Mesendoderm (in vitro differentiated cells): ENCODE measurements around the gene LRRC56.

Experiments
- DNase-seq: peaks from one replicate; pipeline ENCODE4 v3.0.0; 2013
- H2AK5ac ChIP-seq: 2 replicates; pipeline ENCODE4 v1.6.1; 2013; ENCODE audit warnings: low read length, inconsistent platforms
- H2BK120ac ChIP-seq: 2 replicates; pipeline ENCODE4 v1.6.1; 2013; ENCODE audit warnings: low read depth, mild to moderate bottlenecking, low read length, moderate library complexity, mixed read lengths
- H2BK15ac ChIP-seq: replicated peaks from 2 replicates; pipeline ENCODE4 v1.6.1; 2013; ENCODE audit warnings: low read depth, mild to moderate bottlenecking, moderate library complexity
- H2BK5ac ChIP-seq: 2 replicates; pipeline ENCODE4 v1.6.1; 2013; ENCODE audit warnings: low read length, inconsistent platforms
- H3K18ac ChIP-seq: 2 replicates; pipeline ENCODE4 v1.6.1; 2013; ENCODE audit warnings: mild to moderate bottlenecking, low read length, mixed read lengths
- H3K23ac ChIP-seq: one replicate; pipeline ENCODE4 v1.6.1; 2013; ENCODE audit warnings: low read length
- H3K27ac ChIP-seq: 2 replicates; pipeline ENCODE4 v1.5.1; 2013; ENCODE audit warnings: low read depth, mild to moderate bottlenecking, inconsistent platforms, low read length, moderate library complexity
- H3K27me3 ChIP-seq: 2 replicates; pipeline ENCODE4 v1.6.1; 2013; ENCODE audit warnings: low read length, control low read depth, mild to moderate bottlenecking, inconsistent platforms; ENCODE audit not compliant: insufficient read depth, poor library complexity
- H3K36me3 ChIP-seq: 2 replicates; pipeline ENCODE4 v1.6.1; 2013; ENCODE audit warnings: low read length, inconsistent platforms; ENCODE audit not compliant: control insufficient read depth, insufficient read depth
- H3K4ac ChIP-seq: one replicate; pipeline ENCODE4 v1.6.1; 2013; ENCODE audit warnings: low read depth, mild to moderate bottlenecking, low read length, moderate library complexity
- H3K4me1 ChIP-seq: 2 replicates; pipeline ENCODE4 v1.6.1; 2013; ENCODE audit warnings: low read depth, low read length, inconsistent platforms; ENCODE audit not compliant: control insufficient read depth
- H3K4me2 ChIP-seq: 2 replicates; pipeline ENCODE4 v1.6.1; 2013; ENCODE audit warnings: low read length
- H3K4me3 ChIP-seq: 2 replicates; pipeline ENCODE4 v1.5.1; 2013; ENCODE audit warnings: mild to moderate bottlenecking, low read length
- H3K56ac ChIP-seq: one replicate; pipeline ENCODE4 v1.6.1; 2013; ENCODE audit warnings: low read length
- H3K79me1 ChIP-seq: 2 replicates; pipeline ENCODE4 v1.6.1; 2013; ENCODE audit warnings: low read length, inconsistent platforms
- H3K79me2 ChIP-seq: 2 replicates; pipeline ENCODE4 v1.6.1; 2013; ENCODE audit warnings: mild to moderate bottlenecking, low read length; ENCODE audit not compliant: control insufficient read depth, insufficient read depth
- H3K9ac ChIP-seq: 2 replicates; pipeline ENCODE4 v1.6.1; 2013; ENCODE audit warnings: low read length, inconsistent platforms
- H4K5ac ChIP-seq: one replicate; pipeline ENCODE4 v1.6.1; 2013; ENCODE audit warnings: low read length
- H4K8ac ChIP-seq: one replicate; pipeline ENCODE4 v1.6.1; 2013; ENCODE audit warnings: low read depth, mild to moderate bottlenecking, control low read depth, low read length, moderate library complexity
- WGBS: extraction: QIAGEN DNeasy Blood & Tissue Kit; methylation state at CpG from one replicate; pipeline ENCODE4 v1.1.7; 2013; ENCODE audit warnings: low lambda C conversion rate, missing lambda C conversion rate; ENCODE audit not compliant: insufficient coverage; ENCODE audit errors: extremely low coverage; 5-methylcytosine and 5-hydroxymethylcytosine counted together

LRRC56 gene

DNA sequence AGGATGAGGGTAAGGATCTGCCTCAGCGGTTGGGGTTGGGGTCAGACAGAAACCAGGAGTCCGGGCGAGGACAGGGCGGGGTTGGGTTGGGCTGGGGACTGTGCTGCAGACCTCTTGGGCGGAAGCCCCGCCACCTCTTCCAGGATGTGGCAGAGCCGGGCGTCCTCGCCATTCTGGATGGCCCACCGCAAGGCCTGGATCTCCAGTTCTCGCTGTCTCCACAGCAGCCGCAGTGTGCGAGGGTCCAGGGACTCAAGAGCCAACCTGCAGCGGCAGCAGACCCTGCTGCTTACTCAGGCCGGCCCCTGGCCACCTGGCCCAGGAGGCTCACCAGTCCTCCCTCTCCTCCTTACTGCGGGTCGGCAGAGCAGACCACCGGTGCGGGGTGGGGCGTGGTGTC lies 21.2 kb downstream of the LRRC56 start:
- no peaks in the 10 kb centered on the region for H3K4me1 ChIP-seq
- no peak overlapping the region for H3K27ac ChIP-seq
- no peak overlapping the region for H3K23ac ChIP-seq
- no peaks in the 10 kb centered on the region for H3K36me3 ChIP-seq
- peaks cover 2% of the 10 kb centered on the region for H3K79me1 ChIP-seq
- no CpG with 5 or more reads among the region's 20 CpGs for WGBS
- no peak overlapping the region for H3K4ac ChIP-seq
- DNase-seq = no peak
- no peak overlapping the region for H2BK15ac ChIP-seq
- H2AK5ac ChIP-seq = no peak overlapping the region
- no peak overlapping the region for H3K4me2 ChIP-seq
- no peak overlapping the region for H3K56ac ChIP-seq
- no peak overlapping the region for H3K9ac ChIP-seq
- H4K8ac ChIP-seq = no peak overlapping the region
- no peaks in the 10 kb centered on the region for H3K79me2 ChIP-seq
- H3K18ac ChIP-seq = no peak overlapping the region
- H3K4me3 ChIP-seq = no peak overlapping the region
- H2BK120ac ChIP-seq = no peak overlapping the region
- H3K27me3 ChIP-seq = peaks cover 10% of the 10 kb centered on the region
- no peak overlapping the region for H4K5ac ChIP-seq
- H2BK5ac ChIP-seq = no peak overlapping the region

DNA sequence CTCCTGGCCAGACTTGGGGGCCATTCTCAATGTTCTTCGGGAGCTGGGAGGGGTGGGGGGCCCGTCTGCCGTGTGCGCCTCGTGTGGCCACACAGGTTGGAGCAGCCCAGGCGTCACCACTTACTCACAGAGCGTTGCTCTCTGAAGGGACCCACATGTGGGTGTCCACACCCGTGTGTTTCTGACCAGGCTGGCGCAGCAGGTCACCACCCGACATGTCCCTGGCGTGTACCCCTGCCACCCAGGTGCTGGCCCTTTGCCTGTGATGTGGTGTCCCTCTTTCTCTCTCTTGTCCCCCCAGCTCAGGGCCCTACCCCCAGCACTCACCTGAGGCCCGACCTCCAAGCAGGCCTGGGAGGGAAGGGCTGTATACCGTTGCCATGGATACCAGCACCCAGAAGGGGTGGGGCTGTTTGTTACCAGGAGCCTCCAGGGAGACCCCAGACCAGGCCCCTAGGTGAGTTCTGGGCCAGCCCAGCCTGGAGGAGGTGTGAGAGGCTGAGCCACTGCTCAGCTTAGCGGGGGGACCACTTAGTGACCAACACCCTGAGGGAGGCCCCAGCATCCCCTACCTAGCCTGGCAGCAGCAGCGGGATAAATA lies 21.8 kb downstream of the LRRC56 start:
- no peak overlapping the region for H3K4ac ChIP-seq
- H3K79me2 ChIP-seq = no peaks in the 10 kb centered on the region
- no peak overlapping the region for H2BK120ac ChIP-seq
- no peak overlapping the region for H4K8ac ChIP-seq
- H3K23ac ChIP-seq = no peak overlapping the region
- no peaks in the 10 kb centered on the region for H3K36me3 ChIP-seq
- no CpG with 5 or more reads among the region's 15 CpGs for WGBS
- H3K27me3 ChIP-seq = peaks cover 10% of the 10 kb centered on the region
- H3K27ac ChIP-seq = no peak overlapping the region
- no peak overlapping the region for H3K56ac ChIP-seq
- DNase-seq = no peak
- no peak overlapping the region for H2AK5ac ChIP-seq
- H3K18ac ChIP-seq = no peak overlapping the region
- H3K9ac ChIP-seq = no peak overlapping the region
- H3K4me2 ChIP-seq = no peak overlapping the region
- H3K4me3 ChIP-seq = no peak overlapping the region
- H3K79me1 ChIP-seq = peaks cover 2% of the 10 kb centered on the region
- no peaks in the 10 kb centered on the region for H3K4me1 ChIP-seq
- H4K5ac ChIP-seq = no peak overlapping the region
- no peak overlapping the region for H2BK5ac ChIP-seq
- H2BK15ac ChIP-seq = no peak overlapping the region

DNA sequence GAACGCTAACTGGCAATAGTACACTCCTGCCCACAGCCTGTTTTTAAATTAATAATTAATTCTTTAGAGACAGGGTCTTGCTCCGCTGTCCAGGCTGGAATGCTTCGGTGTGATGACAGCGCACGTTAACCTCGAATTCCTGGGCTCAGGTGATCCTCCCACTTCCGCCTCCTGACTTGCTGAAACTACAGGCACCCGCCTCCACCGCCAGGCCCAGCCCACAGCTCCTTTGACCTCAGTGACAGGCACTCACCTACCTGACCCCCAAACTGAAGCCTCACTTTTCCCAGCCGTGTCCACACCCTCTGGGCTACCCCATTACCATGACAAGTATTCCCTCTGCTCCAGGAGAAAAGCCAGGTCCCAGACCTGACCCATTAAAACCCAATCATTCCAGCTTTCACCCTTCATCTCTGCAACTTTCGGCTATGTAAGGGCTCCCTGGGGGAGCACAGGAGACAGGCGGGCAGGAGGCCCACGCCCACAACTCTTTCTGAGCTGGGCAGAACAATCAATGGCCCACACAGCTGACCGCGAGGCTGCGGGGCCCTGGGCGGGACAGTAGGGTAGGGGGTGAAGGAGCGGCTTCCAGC lies 22.5 kb downstream of the LRRC56 start:
- Histone ChIP-seq H3K18ac (peak overlapping the region; percentile 89), H3K23ac (no peak overlapping the region), H2BK5ac (no peak overlapping the region), H3K4me1 (no peaks in the 10 kb centered on the region), H2BK15ac (no peak overlapping the region), H3K4me2 (peak overlapping the region; percentile 66), H3K36me3 (no peaks in the 10 kb centered on the region), H4K5ac (no peak overlapping the region), H3K56ac (peak overlapping the region; percentile 90), H3K4me3 (no peak overlapping the region), H2AK5ac (peak overlapping the region; percentile 58), H3K27ac (no peak overlapping the region), H3K79me1 (peaks cover 2% of the 10 kb centered on the region), H3K9ac (peak overlapping the region; percentile 84), H4K8ac (no peak overlapping the region), H3K27me3 (peaks cover 10% of the 10 kb centered on the region), H3K79me2 (no peaks in the 10 kb centered on the region), H2BK120ac (no peak overlapping the region), H3K4ac (no peak overlapping the region)
- DNase-seq = peak; percentile 63
- WGBS = no CpG with 5 or more reads among the region's 18 CpGs

DNA sequence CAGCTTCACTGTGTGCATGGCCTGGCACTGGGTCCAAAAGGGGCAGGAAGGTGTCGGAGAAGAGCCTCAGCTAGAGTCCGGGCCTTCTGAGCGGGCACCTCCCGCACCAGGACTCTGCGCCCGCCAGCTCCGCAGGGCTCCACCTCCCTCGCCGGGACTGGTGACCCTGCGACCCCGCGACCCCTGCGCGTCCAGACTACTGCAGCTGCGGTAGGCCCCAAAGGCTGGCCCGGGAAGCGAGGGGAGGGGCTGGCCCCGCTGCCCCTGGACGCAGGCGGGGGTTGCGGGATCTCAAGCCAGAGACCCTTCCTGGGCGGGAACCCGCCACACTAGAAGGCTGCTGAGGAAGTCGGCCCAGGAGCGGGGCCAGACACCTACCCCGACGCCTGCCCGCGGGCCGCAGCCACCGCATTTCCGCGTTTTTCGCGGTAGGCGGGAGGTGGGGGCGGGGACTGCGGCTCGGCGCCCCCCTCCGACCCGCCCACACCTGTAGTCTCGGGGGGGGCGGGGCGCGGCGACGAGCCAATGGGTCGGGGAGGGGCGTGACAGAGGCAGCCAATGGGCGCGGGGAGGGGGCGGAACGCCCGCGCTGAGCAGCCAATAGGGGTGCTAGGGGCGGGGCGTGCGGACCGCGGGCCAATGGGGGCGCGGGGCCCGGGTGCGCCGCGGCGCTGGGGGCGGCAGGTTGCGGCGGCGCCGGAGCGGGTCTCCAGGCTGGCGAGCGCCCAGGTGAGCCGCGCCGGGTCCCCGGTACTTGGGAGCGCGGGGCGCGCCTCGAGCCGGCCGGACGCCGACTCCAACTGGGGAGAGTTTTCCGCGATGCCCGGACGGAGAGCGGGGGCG lies 23.2 kb downstream of the LRRC56 start, which contains the start of the genes LMNTD2 and RASSF7:
TSS of gene LMNTD2 (minus strand) at position 434 of the 843 bp plus-strand sequence. CDS start at position 412, 22 bp downstream.
TSS of gene RASSF7 (plus strand) at position 666 of the 843 bp plus-strand sequence. CDS start 799 bp downstream, outside the sequence.
- Histone ChIP-seq H3K27ac (peak within 1 kb of the TSS; percentile 63), H4K8ac (peak within 1 kb of the TSS; percentile 82), H2BK120ac (no peak within 1 kb of the TSS), H3K18ac (peak within 1 kb of the TSS; percentile 89), H4K5ac (no peak within 1 kb of the TSS), H3K4me1 (no peaks in the 10 kb centered on the region), H2BK5ac (no peak within 1 kb of the TSS), H2AK5ac (peak within 1 kb of the TSS; percentile 58), H3K36me3 (no peaks in the 10 kb centered on the region), H2BK15ac (no peak within 1 kb of the TSS), H3K4me2 (peak within 1 kb of the TSS; percentile 87), H3K4ac (no peak within 1 kb of the TSS), H3K4me3 (peak within 1 kb of the TSS; percentile 79), H3K56ac (peak within 1 kb of the TSS; percentile 90), H3K23ac (peak within 1 kb of the TSS; percentile 89), H3K79me2 (no peaks in the 10 kb centered on the region), H3K9ac (peak within 1 kb of the TSS; percentile 84), H3K79me1 (peaks cover 2% of the 10 kb centered on the region), H3K27me3 (peaks cover 10% of the 10 kb centered on the region)
- no CpG with 5 or more reads among the region's 95 CpGs for whole genome bisulfite sequencing
- peak; percentile 93 for DNase-seq

DNA sequence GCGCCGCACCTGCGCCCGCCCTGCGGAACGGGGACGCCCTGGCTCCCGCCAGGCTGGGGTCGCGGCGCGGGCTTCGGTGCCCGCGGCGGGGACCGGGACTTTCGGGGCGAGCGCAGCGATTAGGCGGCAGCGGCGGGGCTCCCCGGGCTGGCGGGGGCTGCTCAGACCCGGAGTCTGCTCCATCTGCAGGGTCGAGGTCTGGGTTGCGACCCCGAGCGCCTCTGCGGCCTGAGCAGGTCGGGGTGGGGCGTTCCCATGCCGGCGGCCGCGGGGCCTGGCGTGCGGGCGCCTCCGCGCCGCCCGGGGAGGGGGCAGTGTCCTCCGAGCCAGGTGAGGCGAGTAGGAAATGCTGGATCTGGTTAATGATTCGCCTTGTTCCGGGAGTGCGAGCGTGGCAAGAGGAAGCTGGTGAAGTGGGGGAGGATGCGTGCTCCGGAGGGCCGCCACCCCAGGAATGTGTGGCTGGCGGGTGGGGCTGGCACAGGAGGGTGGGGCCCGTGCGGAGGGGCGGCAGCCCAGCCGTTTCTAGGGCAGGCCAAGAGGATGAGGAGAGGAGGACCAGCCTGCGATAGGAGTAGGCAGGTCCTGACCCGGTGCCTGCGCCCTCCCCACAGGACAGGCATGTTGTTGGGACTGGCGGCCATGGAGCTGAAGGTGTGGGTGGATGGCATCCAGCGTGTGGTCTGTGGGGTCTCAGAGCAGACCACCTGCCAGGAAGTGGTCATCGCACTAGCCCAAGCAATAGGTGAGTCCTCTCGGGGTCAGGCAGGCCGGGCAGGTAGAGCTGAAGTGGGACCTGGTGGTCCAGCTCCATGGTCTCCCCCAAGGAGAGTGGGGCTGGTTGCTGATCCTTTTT lies 24.0 kb downstream of the LRRC56 start:
- Histone ChIP-seq H2BK5ac (no peak overlapping the region), H3K79me1 (peaks cover 2% of the 10 kb centered on the region), H4K8ac (no peak overlapping the region), H3K9ac (peak overlapping the region; percentile 84), H3K4ac (no peak overlapping the region), H3K36me3 (no peaks in the 10 kb centered on the region), H3K56ac (peak overlapping the region; percentile 89), H2BK120ac (no peak overlapping the region), H3K79me2 (no peaks in the 10 kb centered on the region), H2AK5ac (no peak overlapping the region), H2BK15ac (no peak overlapping the region), H3K4me1 (peaks cover 2% of the 10 kb centered on the region), H3K18ac (no peak overlapping the region), H3K27ac (no peak overlapping the region), H3K4me3 (peak overlapping the region; percentile 79), H3K27me3 (peaks cover 4% of the 10 kb centered on the region), H3K4me2 (peak overlapping the region; percentile 87), H4K5ac (no peak overlapping the region), H3K23ac (no peak overlapping the region)
- no CpG with 5 or more reads among the region's 67 CpGs for WGBS
- DNase-seq = peak; percentile 37
